ENCODE results near the gene ZCWPW2.

ZCWPW2 gene

DNA sequence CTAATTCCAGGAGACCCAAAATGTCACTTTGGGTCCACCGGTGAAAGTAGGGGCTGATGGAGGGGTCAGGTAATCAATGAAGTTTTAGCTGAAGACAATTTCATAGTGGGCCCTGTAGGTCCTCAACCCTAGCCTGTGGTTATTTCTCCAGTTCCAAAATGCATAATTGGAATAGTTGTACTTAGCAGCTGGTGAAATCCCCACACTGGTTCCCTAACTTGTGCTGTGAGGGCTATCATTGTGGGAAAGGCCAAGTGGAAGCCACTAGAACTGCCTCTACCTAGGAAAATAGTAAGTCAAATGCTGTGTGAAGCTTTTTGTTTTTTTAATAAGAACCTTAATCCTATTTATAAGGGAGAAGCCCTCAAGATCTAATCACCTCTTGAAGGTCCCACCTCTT is 193.8 kb downstream of the ZCWPW2 start:
- Histone ChIP-seq H3K9me2 (replicated peaks; ENCODE audit: control insufficient read depth, low read length) (no peaks in the 10 kb centered on the region), H3K79me2 (ENCODE audit: control insufficient read depth, low read length) (no peaks in the 10 kb centered on the region), H3K4me1 (ENCODE audit: control insufficient read depth, low read length) (no peaks in the 10 kb centered on the region), H4K20me1 (ENCODE audit: control insufficient read depth, insufficient read depth, low read depth, low read length) (no peaks in the 10 kb centered on the region), H3K9me3 (ENCODE audit: control insufficient read depth, insufficient read depth, low read length) (no peaks in the 10 kb centered on the region), H3K27me3 (ENCODE audit: control insufficient read depth, low read length) (no peaks in the 10 kb centered on the region), H3K27ac (ENCODE audit: low read depth, low read length) (no peak overlapping the region), H3K36me3 (ENCODE audit: control insufficient read depth, low read length) (no peaks in the 10 kb centered on the region), H3F3A (ENCODE audit: control insufficient read depth, insufficient read depth) (no peaks in the 10 kb centered on the region), H3K4me3 (ENCODE audit: low read length) (no peak overlapping the region), H3K4me2 (ENCODE audit: low read length) (no peak overlapping the region)
- TF ChIP-seq EZH2phosphoT487 (IDR thresholded peaks at IDR 0.05; ENCODE audit: borderline replicate concordance, low read length) = no peak
- TF ChIP-seq, protein P1, sequence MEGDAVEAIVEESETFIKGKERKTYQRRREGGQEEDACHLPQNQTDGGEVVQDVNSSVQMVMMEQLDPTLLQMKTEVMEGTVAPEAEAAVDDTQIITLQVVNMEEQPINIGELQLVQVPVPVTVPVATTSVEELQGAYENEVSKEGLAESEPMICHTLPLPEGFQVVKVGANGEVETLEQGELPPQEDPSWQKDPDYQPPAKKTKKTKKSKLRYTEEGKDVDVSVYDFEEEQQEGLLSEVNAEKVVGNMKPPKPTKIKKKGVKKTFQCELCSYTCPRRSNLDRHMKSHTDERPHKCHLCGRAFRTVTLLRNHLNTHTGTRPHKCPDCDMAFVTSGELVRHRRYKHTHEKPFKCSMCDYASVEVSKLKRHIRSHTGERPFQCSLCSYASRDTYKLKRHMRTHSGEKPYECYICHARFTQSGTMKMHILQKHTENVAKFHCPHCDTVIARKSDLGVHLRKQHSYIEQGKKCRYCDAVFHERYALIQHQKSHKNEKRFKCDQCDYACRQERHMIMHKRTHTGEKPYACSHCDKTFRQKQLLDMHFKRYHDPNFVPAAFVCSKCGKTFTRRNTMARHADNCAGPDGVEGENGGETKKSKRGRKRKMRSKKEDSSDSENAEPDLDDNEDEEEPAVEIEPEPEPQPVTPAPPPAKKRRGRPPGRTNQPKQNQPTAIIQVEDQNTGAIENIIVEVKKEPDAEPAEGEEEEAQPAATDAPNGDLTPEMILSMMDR (IDR thresholded peaks at IDR 0.05; ENCODE audit: low read depth, low read length, poor library complexity, severe bottlenecking) = no peak

DNA sequence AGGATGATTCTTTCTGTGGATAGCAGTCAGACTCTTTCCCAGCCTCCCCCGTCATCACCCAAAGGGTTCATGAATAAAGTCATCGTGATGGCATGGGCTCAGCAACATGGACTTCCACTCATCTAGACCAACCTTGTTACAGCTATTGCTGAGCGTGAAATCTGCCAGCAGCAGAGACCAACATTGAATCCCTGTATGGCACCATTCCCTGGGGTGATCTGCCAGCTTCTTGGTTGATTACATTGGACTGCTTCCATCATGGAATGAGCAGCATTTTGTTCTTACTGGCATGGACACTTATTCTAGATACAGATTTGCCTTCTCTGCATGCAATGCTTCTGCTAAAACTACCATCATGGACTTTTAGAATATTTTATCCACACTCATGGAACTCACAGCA is 195.7 kb downstream of the ZCWPW2 start:
- Histone ChIP-seq H3K4me2 (ENCODE audit: low read length) (no peak overlapping the region), H3K27me3 (ENCODE audit: control insufficient read depth, low read length) (no peaks in the 10 kb centered on the region), H3K9me2 (replicated peaks; ENCODE audit: control insufficient read depth, low read length) (no peaks in the 10 kb centered on the region), H3K27ac (ENCODE audit: low read depth, low read length) (no peak overlapping the region), H4K20me1 (ENCODE audit: control insufficient read depth, insufficient read depth, low read depth, low read length) (no peaks in the 10 kb centered on the region), H3K36me3 (ENCODE audit: control insufficient read depth, low read length) (no peaks in the 10 kb centered on the region), H3K4me3 (ENCODE audit: low read length) (no peak overlapping the region), H3K4me1 (ENCODE audit: control insufficient read depth, low read length) (no peaks in the 10 kb centered on the region), H3K9me3 (ENCODE audit: control insufficient read depth, insufficient read depth, low read length) (no peaks in the 10 kb centered on the region), H3F3A (ENCODE audit: control insufficient read depth, insufficient read depth) (no peaks in the 10 kb centered on the region), H3K79me2 (ENCODE audit: control insufficient read depth, low read length) (no peaks in the 10 kb centered on the region)
- TF ChIP-seq EZH2phosphoT487 (IDR thresholded peaks at IDR 0.05; ENCODE audit: borderline replicate concordance, low read length) = no peak
- TF ChIP-seq, protein P1 (IDR thresholded peaks at IDR 0.05; ENCODE audit: low read depth, low read length, poor library complexity, severe bottlenecking) = no peak

DNA sequence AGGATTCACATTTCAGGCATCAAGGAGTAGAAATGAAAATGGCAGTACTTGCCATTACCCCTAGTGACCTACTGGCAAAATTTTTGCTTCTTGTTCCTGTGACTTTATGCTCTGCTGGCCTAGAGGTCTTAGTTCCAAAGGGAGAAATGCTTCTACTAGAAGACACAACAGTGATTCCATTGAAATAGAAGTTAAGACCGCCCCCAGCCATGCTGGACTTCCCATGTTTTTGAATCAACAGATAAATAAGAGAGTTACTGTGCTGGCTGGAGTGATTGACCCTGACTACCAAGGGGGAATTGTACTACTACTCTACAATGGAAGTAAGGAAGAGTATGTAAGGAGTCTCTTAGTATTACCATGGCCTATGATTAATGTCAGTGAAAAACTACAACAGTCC is 196.3 kb downstream of the ZCWPW2 start:
- no peaks in the 10 kb centered on the region for H3K27me3 ChIP-seq (ENCODE audit: control insufficient read depth, low read length)
- H3K4me3 ChIP-seq (ENCODE audit: low read length) = no peak overlapping the region
- H3F3A ChIP-seq (ENCODE audit: control insufficient read depth, insufficient read depth) = no peaks in the 10 kb centered on the region
- H3K9me2 ChIP-seq (replicated peaks; ENCODE audit: control insufficient read depth, low read length) = no peaks in the 10 kb centered on the region
- no peaks in the 10 kb centered on the region for H3K4me1 ChIP-seq (ENCODE audit: control insufficient read depth, low read length)
- H3K4me2 ChIP-seq (ENCODE audit: low read length) = no peak overlapping the region
- no peaks in the 10 kb centered on the region for H3K36me3 ChIP-seq (ENCODE audit: control insufficient read depth, low read length)
- H3K9me3 ChIP-seq (ENCODE audit: control insufficient read depth, insufficient read depth, low read length) = no peaks in the 10 kb centered on the region
- H3K79me2 ChIP-seq (ENCODE audit: control insufficient read depth, low read length) = no peaks in the 10 kb centered on the region
- TF ChIP-seq, protein P1 (IDR thresholded peaks at IDR 0.05; ENCODE audit: low read depth, low read length, poor library complexity, severe bottlenecking) = no peak
- H4K20me1 ChIP-seq (ENCODE audit: control insufficient read depth, insufficient read depth, low read depth, low read length) = no peaks in the 10 kb centered on the region
- no peak overlapping the region for H3K27ac ChIP-seq (ENCODE audit: low read depth, low read length)

DNA sequence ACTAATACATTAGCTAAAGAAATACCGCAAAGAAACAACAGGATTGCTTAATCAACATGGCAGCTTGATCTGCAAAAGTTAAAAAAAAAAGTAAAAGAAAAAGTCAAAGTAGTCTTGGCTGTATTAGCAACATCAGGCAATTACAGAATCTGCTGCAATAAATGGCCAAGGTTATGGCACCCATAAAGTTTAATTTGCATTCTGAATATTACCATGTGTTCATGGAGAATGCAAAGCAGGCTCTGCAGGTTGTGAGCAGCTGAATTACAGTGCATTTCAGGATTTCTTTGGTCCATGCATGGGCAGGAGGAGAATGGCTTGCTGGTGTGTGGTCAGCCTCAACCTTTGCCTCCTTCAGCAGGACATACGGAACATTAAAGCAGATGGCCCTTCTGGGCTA is 199.2 kb downstream of the ZCWPW2 start:
- no peaks in the 10 kb centered on the region for H3K36me3 ChIP-seq (ENCODE audit: control insufficient read depth, low read length)
- H3K4me3 ChIP-seq (ENCODE audit: low read length) = no peak overlapping the region
- no peak overlapping the region for H3K4me2 ChIP-seq (ENCODE audit: low read length)
- H3K79me2 ChIP-seq (ENCODE audit: control insufficient read depth, low read length) = no peaks in the 10 kb centered on the region
- H3F3A ChIP-seq (ENCODE audit: control insufficient read depth, insufficient read depth) = no peaks in the 10 kb centered on the region
- no peaks in the 10 kb centered on the region for H4K20me1 ChIP-seq (ENCODE audit: control insufficient read depth, insufficient read depth, low read depth, low read length)
- TF ChIP-seq EZH2phosphoT487 (IDR thresholded peaks at IDR 0.05; ENCODE audit: borderline replicate concordance, low read length) = no peak
- TF ChIP-seq, protein P1 (IDR thresholded peaks at IDR 0.05; ENCODE audit: low read depth, low read length, poor library complexity, severe bottlenecking) = no peak
- H3K27me3 ChIP-seq (ENCODE audit: control insufficient read depth, low read length) = no peaks in the 10 kb centered on the region
- H3K9me3 ChIP-seq (ENCODE audit: control insufficient read depth, insufficient read depth, low read length) = no peaks in the 10 kb centered on the region
- no peak overlapping the region for H3K27ac ChIP-seq (ENCODE audit: low read depth, low read length)
- H3K9me2 ChIP-seq (replicated peaks; ENCODE audit: control insufficient read depth, low read length) = no peaks in the 10 kb centered on the region
- no peaks in the 10 kb centered on the region for H3K4me1 ChIP-seq (ENCODE audit: control insufficient read depth, low read length)
